ENCODE data around the gene OR2A5. TPM values are rescaled to one million over a fixed set of nuclear protein-coding genes. Genes with fewer than 3 reads are reported as not detected.
"Not testable (repeated sequence)": the region's sequence is repeated elsewhere in the genome, so short reads cannot be mapped to it uniquely, and the experiment has no call there.

The OR2A5 gene, protein sequence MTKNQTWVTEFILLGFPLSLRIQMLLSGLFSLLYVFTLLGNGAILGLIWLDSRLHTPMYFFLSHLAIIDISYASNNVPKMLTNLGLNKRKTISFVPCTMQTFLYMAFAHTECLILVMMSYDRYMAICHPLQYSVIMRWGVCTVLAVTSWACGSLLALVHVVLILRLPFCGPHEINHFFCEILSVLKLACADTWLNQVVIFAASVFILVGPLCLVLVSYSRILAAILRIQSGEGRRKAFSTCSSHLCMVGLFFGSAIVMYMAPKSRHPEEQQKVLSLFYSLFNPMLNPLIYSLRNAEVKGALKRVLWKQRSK
- total RNA-seq: not detected
- long read RNA-seq: 0 reads

DNA sequence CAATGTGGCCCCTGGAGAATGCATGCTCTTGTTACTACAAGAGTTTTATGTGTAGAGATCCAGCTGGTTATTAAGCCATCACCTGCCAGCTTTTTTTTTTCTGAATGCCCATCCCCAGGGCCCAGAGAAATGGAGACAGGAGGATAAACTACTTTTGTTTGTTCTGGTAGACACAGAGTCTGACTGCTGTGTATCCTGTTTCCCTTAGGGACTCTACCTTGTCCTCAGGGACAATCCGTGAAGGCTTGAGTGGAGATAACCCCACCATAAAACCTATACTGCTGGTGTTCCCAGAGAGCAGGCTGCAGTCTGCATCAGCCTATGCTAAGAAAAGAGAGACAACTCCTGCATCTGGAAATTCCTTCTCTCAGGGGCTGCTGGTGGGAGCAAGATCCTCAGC, at the start of gene OR2A5:
TSS of gene OR2A5 (plus strand) at position 301 of the 400 bp plus-strand sequence. CDS start 1,454 bp downstream, outside the sequence.
- intact Hi-C loops (cut with DNase I): no loop called here
- DNase-seq (ENCODE audit: low spot score): no peak

DNA sequence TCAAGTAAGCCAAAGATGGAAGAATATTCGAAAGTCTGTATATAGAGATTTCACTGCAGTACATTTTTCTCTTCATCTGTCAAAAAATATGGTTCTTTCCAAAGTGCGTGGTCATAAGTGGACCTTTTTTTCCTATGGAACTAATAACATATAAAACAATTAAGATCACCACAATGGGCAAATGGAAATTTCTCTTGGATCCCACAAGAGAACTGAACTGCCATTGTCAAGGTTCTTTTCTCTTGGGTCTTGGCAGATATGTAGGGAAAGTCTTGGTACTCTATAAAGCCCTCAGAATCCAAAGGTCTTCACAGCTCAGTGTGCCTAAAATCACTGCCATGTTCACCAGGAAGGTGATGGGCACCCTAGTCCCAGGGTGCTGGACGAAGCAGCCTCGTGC, 48.7 kb upstream of the OR2A5 start, which contains the start of gene OR6B1:
TSS of gene OR6B1 (plus strand) at position 301 of the 400 bp plus-strand sequence. CDS start 3,677 bp downstream, outside the sequence.
- intact Hi-C loops (cut with DNase I): no loop called here
- no peak for DNase-seq (ENCODE audit: low spot score)

DNA sequence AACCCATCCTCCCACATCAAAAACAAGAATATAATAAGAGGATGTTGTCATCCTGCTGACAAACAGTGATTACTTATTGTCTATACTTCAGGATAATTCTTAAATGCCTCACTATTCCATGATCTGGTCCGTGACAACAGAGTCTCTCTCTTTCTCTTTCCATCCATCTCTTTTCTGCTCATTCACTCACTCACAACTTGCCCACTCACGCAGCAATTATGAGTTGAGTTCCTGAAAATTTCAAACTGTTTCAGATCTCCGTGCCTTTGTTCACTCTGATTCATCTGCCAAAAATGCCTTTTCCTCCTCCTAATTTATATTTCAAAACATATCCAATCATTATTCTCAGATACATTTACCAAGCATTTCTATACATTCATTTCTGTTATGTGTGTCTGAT, 47.2 kb upstream of the OR2A5 start:
- intact Hi-C loops (cut with DNase I): no loop called here
- no peak for DNase-seq (ENCODE audit: low spot score)

DNA sequence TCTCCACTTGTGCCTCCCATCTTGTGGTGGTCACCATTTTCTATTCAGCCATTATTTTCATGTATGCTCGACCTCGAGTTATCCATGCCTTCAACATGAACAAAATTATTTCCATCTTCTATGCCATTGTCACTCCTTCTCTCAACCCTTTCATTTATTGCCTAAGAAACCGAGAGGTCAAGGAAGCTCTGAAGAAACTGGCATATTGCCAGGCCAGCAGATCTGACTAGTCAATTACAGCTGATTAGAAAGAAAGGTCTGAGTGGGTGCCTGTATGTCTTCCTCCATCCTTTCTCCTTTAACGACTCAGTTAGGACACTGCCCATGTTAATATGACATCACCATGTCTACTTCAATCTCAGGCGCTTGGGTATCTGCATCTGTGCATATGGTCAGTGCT, 44.0 kb upstream of the OR2A5 start:
- intact Hi-C loops (cut with DNase I): no loop called here
- DNase-seq (ENCODE audit: low spot score): no peak

DNA sequence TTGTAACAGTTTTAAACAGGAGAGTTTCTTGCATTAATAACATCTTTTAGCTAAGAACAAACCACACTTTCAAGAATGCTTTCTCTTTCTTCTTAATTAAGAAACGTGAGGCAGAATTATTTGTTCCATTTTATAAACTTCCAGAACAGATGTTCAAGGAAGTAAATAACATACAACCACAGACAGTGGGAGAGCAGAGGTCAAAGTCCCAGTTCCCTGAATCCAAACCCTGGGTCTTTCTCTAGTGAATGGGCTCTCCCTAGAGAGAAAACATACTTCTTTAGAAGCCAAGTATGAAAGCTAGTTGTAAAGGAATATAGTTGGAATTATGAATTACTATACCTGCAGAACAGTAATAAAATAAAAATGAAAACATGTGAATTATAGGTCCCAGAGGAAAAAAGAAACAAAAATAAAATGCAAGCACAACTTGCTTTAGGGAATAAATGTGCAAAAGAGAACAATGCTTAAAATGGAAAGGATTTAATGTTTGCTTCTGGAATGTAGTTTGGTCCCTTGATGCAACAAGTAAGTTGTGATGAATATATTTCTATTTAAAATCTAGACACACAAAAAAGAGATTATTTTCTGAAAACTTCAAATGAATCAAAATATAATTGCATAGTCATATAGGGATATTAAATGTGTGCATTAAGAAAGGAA, 42.6 kb upstream of the OR2A5 start:
- intact Hi-C loops (cut with DNase I): no loop called here
- no peak for DNase-seq (ENCODE audit: low spot score)

DNA sequence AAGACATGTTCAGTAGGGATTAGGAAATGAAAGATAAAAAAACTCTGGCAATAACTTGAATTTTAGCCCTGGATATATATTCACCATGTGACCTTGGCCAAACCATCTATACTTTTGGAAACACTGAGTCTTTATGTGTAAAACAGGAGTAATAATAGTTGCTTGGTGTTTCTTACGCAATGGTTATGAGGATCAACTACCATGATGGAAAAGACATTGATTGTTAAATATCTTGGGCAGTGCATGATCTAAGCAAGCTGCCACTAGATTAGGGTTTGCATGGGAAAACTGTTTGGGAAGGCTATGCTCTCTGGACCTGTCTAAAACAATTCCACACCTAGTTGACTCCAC, 42.1 kb upstream of the OR2A5 start:
- intact Hi-C loops (cut with DNase I): no loop called here
- no peak for DNase-seq (ENCODE audit: low spot score)

DNA sequence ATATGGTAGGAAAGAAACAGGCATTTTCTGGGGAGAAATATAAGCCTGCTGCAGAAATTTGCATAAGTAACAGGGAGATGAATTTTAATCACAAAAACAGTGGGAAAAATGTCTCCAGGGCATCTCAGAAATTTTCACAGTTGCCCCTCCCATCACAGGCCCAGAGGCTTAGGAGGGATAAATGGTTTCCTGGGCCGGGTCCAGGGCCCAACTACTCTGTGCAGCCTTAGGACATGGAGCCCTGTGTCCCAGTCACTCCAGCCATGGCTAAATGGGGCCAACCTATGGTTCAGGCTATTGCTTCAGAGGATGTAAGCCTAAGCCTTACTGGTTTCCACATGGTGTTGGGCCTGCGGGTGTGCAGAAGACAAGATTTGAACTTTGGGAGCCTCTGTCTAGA, 39.4 kb upstream of the OR2A5 start:
- intact Hi-C loops (cut with DNase I): no loop called here
- DNase-seq (ENCODE audit: low spot score): no peak

DNA sequence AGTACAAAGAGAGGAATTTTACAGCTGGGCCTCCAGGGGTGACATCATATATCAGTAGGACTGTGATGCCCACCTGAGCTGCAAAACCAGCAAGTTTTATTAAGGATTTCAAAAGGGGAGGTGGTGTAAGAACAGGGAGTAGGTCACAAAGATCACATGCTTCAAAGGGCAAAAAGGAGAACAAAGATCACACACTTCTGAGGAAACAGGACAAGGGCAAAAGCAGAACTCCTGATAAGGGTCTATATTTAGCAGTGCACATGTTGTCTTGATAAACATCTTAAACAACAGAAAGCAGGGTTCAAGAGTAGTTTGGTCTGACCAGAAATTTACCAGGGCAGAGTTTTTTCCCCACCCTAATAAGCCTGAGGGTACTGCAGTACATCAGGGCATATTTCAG, 38.7 kb upstream of the OR2A5 start:
- DNase-seq (ENCODE audit: low spot score); intact Hi-C loops (cut with DNase I): not testable (repeated sequence)

DNA sequence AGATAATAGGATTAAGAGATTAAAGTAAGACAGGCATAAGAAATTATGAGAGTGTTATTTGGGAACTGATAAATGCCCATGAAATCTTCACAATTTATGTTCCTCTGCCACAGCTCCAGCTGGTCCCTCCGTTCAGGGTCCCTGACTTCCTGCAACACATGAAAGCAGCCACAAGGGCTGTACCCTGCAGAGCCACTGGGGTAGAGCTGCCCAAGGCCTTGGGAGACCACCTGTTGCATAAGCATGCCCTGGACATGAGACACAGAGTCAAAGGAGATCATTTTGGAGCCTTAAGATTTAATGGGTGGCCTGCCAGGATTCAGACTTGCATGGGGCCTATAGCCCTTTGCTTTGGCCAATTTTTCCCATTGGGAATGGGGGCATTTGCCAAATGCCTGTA, 37.9 kb upstream of the OR2A5 start:
- intact Hi-C loops (cut with DNase I); DNase-seq (ENCODE audit: low spot score): not testable (repeated sequence)

DNA sequence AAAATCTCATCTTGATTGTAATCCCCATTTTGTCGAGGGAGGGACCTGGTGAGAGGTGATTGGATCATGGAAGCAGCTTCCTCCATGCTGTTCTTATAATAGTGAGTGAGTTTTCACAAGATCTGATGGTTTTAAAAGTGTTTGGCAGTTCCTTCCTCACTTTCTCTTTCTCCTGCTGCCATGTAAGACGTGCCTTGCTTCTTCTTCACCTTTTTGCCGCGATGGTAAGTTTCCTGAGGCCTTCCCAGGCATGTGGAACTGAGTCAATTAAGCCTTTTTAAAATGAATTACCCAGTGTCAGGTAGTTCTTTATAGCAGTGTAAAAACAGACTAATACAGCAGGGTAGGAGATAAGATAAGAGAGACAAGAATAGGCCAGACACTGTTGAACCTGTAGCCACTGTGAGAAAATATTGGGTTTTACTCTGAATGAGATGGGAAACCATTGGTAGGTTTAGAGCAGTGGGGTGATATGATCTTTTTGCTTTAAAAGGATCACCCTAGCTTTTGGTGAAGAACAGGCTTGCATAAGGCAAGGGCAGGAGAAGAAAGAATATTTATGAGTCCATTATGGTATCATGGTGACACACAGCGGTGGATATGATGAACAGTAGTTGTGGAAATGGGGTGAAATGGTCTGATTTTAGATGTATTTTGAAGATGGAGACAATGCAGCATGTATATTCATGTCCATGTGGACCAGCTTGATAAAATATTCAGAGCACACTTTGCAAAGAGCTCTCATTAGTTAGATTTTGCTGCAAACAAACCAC, 37.1 kb upstream of the OR2A5 start:
- intact Hi-C loops (cut with DNase I): no loop called here
- DNase-seq (ENCODE audit: low spot score): no peak

DNA sequence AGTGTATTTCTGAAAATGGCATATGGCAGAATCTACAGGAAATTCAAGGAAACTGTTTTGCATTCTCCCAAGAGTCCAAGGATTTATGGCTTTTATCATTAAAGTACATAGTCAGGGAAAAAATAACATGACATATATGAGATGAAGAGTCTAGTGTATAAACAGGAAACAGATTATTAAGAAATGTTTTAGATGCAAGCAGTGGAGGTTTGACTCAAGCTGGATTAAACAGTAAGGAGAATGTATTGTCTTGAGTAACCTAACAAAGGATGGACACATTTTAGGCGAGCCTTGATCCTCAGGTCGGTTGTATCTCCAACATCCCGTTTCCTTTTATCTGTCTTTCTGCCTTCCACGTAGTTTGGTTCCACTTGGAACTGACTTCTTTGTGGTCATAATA, 30.7 kb upstream of the OR2A5 start:
- DNase-seq (ENCODE audit: low spot score): no peak
- intact Hi-C loops (cut with DNase I): no loop called here

DNA sequence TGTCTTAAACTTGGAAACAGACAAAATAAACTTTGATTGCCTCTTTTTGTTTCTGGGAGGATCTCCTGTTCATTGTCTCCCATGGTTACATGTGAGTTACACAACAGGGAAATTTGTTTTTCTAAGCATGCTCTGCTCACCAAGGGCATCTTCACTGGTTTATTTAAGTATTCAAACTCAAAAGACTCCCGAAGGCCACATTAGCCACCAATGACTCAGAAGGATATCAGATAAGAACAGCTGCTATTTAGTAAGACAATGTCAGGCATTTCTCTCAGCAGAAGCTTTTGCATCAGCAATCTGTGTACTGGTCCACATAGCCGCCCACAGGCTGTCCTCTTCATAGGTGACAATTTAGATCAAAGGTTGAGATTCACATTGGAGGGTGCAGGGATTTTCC, 29.3 kb upstream of the OR2A5 start:
- intact Hi-C loops (cut with DNase I): no loop called here
- DNase-seq (ENCODE audit: low spot score): no peak

DNA sequence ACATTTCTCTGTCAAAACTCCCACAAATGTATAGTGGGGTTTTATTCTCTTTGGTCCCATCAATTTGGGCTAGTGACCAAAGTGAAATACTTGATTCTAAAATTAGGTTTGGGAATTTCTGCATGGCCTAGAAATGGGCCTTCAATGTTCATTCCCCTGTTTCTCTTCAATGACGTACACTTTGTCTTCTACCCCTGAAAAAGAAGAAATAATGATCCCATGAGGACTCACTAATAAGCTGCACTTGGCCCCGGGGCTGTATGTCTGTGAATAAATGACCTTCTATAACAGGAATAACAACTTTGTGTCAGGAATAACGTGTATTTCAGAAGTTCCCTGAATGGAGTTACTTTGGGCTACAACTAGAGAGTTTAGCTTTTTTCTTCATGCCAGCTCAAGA, 28.4 kb upstream of the OR2A5 start:
- DNase-seq (ENCODE audit: low spot score): no peak
- intact Hi-C loops (cut with DNase I): no loop called here

DNA sequence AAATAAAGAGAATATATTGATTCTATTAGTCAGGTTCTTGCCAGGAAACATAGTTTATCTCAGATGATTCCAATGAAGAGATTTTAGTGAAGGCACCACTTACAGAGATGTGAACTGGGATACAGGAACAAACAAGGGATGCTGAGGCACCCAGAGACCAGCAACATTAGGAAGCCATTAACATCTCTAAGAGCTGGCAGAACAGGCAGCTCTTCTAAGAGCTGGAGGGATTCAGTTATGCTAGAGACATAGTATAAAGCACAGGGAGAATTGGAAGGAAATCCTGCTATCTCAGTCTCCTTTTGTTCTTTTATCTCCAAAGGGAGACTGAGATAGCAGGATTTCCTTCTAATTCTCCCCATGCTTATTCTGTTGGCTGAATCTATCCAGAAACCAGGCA, 26.6 kb upstream of the OR2A5 start:
- intact Hi-C loops (cut with DNase I): no loop called here
- DNase-seq (ENCODE audit: low spot score): no peak

DNA sequence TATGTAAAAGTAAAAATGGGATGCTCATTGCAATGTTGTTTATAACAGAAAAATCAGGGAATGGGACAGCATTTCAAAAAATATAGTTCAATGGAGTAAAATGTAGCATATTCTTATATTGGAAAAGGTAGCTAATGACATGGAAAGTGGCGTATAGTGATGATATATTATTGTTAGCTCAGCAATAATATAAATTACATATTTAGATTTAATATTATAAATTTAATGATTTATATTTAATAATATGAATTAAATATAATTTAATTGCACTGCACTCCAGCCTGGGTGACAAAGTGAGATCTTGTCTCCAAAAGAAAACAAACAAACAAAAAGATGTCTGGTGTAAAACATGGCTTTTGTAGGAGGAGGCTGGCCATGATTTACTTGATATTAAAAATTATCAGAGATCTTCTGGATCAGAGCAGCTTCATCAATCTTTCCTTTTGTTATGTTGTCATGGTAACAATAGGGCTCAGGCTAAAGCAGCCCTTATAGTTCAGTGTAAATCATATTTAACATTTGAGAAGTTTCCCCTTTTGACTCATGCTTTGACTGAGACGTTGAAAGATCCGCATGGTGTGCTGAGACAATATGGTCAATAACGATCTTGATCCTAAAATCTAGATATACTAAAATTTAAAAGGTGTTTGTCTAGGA, 25.4 kb upstream of the OR2A5 start:
- no peak for DNase-seq (ENCODE audit: low spot score)
- intact Hi-C loops (cut with DNase I): no loop called here

DNA sequence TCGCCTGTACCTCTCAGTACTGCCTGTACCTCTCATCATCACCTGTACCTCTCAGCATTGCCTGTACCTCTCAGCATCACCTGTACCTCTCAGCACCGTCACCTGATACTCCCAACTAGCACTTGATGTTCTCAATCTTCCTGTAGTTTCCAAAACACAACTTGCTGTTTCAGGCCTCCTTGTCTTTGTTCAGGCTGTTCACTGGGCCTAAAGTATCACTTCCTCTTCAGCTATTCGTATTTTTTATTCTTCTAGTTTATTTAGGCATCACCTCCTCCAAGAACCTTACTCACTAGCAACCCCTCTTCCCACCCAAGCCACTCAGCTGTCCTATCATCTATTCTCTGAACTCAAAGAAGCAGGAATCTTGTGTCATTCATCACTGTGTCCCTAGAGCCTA, 24.5 kb upstream of the OR2A5 start:
- intact Hi-C loops (cut with DNase I): no loop called here
- DNase-seq (ENCODE audit: low spot score): no peak

DNA sequence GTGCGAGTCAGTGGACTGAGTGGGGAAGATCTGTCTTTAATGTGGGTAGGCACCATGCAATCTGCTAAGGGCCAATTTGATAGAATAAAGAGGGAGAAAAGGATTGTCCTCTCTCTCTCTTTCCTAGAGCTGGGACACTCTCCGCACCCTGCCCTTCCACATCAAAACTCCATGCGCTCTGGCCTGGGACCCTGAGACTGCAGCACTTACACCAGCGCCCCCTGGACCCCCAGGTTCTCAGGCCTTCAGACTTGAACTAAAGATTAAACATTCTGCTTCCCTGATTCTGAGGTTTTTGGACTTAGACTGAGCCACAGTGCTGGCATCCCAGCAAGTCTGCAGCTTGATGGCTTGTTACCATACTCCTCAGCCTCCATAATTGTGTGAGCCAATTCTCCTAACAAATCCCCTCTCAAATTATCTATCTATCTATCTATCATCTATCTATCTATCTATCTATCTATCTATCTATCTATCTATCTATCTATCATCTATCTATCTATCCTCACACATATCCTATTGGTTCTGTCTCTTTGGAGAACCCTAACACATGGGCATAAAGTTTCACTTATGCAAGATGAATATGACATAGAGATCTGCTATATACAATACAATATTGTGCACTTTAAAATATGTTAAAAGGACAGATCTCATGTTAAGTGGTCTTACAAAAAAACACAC, 22.4 kb upstream of the OR2A5 start:
- intact Hi-C loops (cut with DNase I): no loop called here
- DNase-seq (ENCODE audit: low spot score): no peak

DNA sequence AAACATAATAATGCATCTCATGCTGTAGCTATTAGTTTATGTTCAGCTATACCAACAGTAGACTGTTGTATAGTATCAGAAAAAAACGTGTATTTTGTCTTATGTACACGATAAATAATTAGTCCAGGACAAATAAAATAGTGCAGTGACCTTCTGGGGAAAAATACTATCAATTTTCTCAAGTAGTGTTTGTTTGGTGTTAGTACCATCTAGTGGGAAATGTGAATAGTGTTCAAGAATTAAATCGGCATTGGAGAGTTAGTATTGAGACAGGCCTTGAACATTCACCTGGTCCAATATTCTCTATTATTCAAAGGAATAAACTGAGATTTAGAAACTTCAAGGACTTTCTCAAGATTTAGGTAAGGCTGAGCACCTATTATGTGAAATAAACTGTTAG, 21.7 kb upstream of the OR2A5 start:
- no peak for DNase-seq (ENCODE audit: low spot score)
- intact Hi-C loops (cut with DNase I): no loop called here

DNA sequence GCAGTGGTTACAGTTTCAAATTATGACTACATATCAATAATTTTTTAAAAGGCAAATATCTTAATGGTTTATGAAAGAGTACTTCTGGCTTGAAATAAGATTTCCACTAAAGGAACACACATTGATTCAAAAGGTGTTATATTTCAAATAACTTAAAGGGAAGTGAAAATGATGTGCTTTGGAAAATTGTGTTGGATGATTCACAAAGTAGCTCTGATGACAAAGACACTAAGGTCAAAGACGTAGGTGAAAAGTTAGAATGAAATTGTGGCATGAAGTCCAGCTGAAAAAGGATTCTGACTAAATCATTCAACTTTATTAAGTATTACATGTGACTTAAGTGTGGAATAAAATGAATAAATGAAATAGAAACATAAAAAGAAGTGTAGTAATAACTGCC, 20.8 kb upstream of the OR2A5 start:
- intact Hi-C loops (cut with DNase I): no loop called here

DNA sequence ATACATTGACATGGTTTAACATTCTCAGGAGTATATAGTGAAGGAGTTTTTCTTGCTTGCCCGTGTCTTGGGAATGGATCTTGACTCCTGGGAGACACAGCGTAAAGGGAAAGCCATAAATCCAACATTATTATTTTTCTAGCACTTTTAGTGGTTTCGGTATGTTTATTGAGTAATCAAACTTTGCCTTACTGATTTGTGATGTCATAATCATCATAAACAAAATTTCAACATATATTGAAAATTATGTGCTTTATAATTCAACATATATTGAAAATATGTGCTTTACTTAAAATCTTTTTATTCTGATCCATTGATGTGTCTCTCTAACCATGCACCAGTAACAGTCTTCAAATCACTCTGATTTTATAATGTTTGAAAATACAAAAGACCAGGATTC, 20.2 kb upstream of the OR2A5 start:
- intact Hi-C loops (cut with DNase I): no loop called here
- no peak for DNase-seq (ENCODE audit: low spot score)

More for the DNA sequence above, 20.8 kb upstream of the OR2A5 start:
- DNase-seq (ENCODE audit: low spot score): no peak

Data from cardiac septum (tissue), 1 donor.